ENCODE results near the gene ARHGEF5. TPM values are rescaled to one million over a fixed set of nuclear protein-coding genes. Genes with fewer than 3 reads are reported as not detected.
"Not testable (repeated sequence)": the region's sequence is repeated elsewhere in the genome, so short reads cannot be mapped to it uniquely, and the experiment has no call there.

ARHGEF5 gene
- 1 to 10 TPM; 7.6 to 7.7 TPM for total RNA-seq

DNA sequence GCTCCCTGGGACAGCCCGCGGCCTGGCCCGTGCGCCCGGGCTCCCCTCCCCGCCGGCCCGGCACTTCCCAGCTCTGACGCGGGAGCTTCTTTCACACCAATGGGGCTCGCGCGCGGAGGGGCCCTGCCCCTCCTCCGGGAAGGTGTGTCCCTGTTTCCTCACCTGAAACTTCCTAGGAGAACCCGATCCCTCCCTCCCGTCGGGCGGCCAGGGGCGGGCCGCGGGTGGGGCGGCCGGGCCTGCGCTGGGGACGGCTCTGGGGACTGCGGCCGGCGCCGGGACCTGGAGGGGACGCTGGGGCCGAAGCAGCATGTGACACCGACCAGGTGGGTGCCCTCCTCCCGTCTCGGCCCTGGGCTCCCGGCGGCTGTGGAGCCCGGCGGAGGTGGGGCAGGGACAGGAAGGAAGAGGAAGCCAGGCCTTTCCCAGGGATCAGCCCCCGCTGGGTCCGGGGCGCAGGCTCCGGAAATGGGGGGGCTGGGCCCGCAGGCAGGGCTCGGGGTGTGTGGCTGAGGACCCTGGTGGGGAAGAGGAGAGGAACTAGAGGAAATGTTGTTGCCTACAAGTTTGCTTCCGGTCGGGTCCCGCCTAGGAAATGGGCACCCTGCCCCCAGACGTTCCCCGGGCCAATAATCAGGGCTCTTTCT lies at the start of gene ARHGEF5:
TSS of gene ARHGEF5 (plus strand) at position 227 of the 647 bp plus-strand sequence. CDS start 7,268 bp downstream, outside the sequence.
- DNase-seq, H3K36me3 Mint-ChIP-seq, H3K9me3 Mint-ChIP-seq, POLR2A ChIA-PET, H3K4me1 Mint-ChIP-seq, H3K27me3 Mint-ChIP-seq: not testable (repeated sequence)
- peak; percentile 84 for ATAC-seq (ENCODE audit: low read depth)
- peak within 1 kb of the TSS; percentile 87 for H3K27ac Mint-ChIP-seq
- peak within 1 kb of the TSS; percentile 84 for H3K4me3 Mint-ChIP-seq

DNA sequence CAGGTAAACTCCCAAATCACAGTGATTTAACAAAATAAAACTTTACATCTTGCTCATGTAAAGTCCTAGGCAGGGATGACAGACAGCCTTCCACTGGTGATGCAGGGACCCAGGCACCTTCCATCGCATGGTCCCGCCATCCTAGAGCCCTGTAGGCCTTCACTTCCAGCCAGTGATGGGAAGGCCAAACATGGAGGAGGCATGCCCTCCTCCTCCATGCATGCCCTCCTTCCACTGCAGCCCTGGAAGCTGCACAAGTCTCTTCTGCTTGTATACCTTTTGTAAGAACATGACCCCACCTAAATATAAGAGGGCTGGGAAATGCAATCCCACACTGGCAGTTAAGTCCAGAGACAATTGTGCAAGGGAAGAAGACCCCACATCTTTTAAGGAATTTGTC lies 45.5 kb upstream of the ARHGEF5 start:
- H3K4me1 Mint-ChIP-seq; H3K9me3 Mint-ChIP-seq; ATAC-seq (ENCODE audit: low read depth); H3K27ac Mint-ChIP-seq; H3K4me3 Mint-ChIP-seq; H3K27me3 Mint-ChIP-seq; H3K36me3 Mint-ChIP-seq; POLR2A ChIA-PET; DNase-seq: not testable (repeated sequence)

DNA sequence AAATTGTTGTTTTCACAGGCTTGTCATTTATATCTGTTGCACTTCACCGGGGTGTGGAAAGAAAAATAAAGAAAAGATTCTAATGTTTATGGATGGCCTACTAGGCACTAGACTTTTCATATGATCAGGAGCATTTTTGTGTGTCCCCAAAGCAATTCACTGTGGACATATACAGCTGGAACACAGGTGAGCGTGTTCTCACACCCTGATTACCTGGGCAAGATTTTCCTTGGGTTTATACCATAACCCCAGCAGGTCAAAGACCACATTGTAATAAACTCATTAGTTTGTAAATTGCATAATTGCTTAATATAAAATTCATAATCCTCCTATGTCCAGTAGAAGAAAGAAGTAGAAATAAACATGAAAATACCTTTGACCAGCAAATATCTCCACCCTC lies 44.0 kb upstream of the ARHGEF5 start:
- H3K27me3 Mint-ChIP-seq, result not testable (repeated sequence)

DNA sequence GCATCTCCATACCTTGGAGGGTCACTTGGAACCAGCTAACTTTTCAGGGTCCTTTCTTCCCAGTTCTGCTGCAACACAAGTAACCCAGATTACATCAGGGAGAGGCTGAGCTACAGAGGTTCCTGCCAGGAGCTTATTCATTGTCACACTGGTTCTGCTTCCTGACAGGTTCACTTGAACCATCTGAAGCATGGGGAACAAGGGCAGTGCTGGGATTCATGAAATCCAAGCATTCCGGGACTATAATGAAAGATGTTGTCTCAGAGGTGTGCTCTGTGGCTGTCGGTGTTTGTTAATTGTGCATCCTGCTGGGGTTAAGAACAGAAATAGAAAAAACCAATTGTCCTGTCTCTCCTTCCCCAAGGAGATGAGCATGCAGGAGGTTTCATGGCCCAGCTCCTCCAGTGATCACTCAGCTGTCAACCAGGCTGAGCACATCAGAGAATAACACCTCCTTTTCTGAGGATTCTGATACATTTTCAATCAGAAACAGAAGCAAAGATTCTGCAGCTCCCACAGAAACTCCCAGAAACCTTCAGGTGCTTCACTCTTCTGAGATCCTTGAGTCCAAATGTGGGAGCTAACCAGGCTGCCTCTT lies 43.2 kb upstream of the ARHGEF5 start, which contains the start of gene OR2A1:
TSS of gene OR2A1 (plus strand) at position 548 of the 598 bp plus-strand sequence. CDS start 5,706 bp downstream, outside the sequence.
- H3K27me3 Mint-ChIP-seq, POLR2A ChIA-PET: not testable (repeated sequence)

More for the DNA sequence above, 44.0 kb upstream of the ARHGEF5 start:
- ATAC-seq (ENCODE audit: low read depth); H3K4me3 Mint-ChIP-seq; H3K4me1 Mint-ChIP-seq; H3K36me3 Mint-ChIP-seq; H3K9me3 Mint-ChIP-seq; H3K27ac Mint-ChIP-seq; POLR2A ChIA-PET; DNase-seq: not testable (repeated sequence)

DNA sequence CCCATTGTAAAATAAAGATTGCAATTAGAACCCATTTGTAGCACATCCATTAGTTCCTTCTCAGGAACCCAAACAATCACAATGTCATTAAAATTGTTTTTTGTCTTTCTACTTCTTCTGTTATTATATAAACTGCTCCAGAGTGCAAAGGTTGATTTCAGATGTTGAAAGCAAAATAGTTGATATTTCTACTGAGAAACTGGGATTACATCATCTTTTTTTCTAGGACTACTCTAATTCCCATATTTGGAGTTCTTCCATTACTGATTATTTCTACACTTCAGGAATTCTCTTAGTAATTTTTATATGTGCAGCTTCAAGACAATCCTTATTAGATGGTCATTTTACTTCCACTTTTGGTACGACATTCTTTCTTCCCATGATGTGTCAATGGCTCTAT lies 37.7 kb upstream of the ARHGEF5 start:
- H3K27me3 Mint-ChIP-seq; H3K4me1 Mint-ChIP-seq; H3K27ac Mint-ChIP-seq; POLR2A ChIA-PET; H3K36me3 Mint-ChIP-seq; H3K4me3 Mint-ChIP-seq; H3K9me3 Mint-ChIP-seq; ATAC-seq (ENCODE audit: low read depth); DNase-seq: not testable (repeated sequence)

More for the DNA sequence above, 43.2 kb upstream of the ARHGEF5 start, which contains the start of gene OR2A1:
- not testable (repeated sequence) for DNase-seq; ATAC-seq (ENCODE audit: low read depth); H3K4me1 Mint-ChIP-seq; H3K9me3 Mint-ChIP-seq; H3K4me3 Mint-ChIP-seq; H3K36me3 Mint-ChIP-seq; H3K27ac Mint-ChIP-seq

DNA sequence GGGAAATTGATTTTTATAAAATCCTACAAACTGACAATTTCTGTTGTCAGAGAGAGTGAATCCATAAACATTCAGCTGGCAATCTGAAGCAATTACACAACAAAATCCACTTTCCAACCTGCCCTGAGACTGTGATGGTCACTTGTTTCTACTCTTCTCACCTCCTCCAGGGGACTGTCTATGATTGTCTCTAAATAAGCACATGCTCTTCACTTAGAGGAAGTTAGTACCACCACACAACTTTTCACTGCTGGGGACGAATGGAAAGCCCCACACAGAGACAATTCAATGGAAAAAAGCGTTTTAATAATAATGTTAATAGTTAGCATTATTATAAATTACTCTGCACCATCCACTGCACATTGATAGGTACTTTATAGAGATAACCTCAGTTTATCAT lies 35.7 kb upstream of the ARHGEF5 start:
- DNase-seq; H3K36me3 Mint-ChIP-seq; H3K4me3 Mint-ChIP-seq; H3K27me3 Mint-ChIP-seq; H3K4me1 Mint-ChIP-seq; H3K9me3 Mint-ChIP-seq; POLR2A ChIA-PET; ATAC-seq (ENCODE audit: low read depth); H3K27ac Mint-ChIP-seq: not testable (repeated sequence)

DNA sequence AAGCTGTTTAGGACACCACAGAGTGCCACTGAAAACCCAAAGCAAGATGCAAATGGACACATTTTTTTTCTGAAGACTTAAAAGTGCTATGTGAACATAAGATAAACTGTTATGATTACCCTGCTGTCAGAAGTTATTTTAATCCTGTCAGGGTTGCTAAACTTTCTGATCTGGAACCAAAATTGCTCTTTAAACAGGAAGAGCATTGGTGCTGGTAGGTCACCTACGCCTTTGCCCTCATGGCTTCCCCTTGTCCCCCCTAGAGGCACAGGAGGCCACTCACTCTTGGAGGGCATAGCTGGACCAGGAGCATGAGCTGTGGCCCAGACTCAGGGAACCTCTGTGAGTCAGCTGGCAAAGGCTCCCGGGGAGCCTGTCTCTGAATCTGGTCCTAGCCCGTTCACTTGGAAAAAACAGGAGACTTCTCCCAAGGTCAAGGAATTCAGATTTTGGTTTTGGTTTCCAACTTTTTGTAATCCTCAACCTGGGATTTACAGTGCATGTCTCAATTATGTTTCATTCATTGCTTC lies 33.5 kb upstream of the ARHGEF5 start:
- ATAC-seq (ENCODE audit: low read depth); H3K4me3 Mint-ChIP-seq; H3K9me3 Mint-ChIP-seq; POLR2A ChIA-PET; H3K27ac Mint-ChIP-seq; H3K4me1 Mint-ChIP-seq; DNase-seq; H3K36me3 Mint-ChIP-seq; H3K27me3 Mint-ChIP-seq: not testable (repeated sequence)

DNA sequence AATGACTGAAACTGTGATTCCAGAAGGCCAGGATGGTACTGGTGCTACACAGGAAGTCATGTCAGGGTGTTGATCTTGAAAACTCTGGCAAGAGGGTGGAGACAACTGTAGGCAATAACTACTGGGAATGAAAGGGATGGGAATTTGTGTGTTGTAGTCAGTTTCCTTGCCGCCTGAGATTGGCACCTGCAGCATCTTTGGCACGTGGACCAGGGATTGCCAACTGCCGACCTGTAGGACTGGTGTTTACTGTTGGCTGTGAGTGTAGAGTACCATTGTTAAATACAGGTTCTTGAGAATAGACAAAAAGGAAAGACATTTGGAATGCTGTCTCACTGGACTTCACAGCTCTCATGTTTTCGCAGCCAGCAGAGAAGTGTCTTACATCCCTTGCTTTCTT lies 31.8 kb upstream of the ARHGEF5 start:
- H3K27ac Mint-ChIP-seq; H3K36me3 Mint-ChIP-seq; ATAC-seq (ENCODE audit: low read depth); POLR2A ChIA-PET; H3K4me3 Mint-ChIP-seq; H3K4me1 Mint-ChIP-seq; DNase-seq; H3K27me3 Mint-ChIP-seq; H3K9me3 Mint-ChIP-seq: not testable (repeated sequence)

DNA sequence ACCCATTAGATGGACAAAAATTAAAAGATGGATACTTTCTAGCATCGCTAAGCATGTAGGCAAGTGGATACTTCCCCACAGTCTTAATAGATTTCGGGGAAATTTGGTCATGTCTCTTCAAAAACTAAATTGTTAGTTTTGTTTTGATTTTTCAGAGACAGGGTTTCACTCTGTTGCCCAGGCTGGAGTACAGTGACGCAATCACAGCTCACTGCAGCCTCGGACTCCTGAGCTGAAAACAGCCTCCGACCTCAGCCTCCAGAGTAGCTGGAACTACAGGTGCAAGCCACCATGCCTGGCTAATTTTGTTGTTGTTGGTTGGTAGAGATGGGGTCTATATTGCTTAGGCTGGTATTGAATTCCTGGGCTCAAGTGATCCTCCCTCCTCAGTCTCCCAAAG lies 29.3 kb upstream of the ARHGEF5 start:
- H3K4me3 Mint-ChIP-seq; H3K4me1 Mint-ChIP-seq; ATAC-seq (ENCODE audit: low read depth); H3K9me3 Mint-ChIP-seq; H3K36me3 Mint-ChIP-seq; H3K27ac Mint-ChIP-seq; POLR2A ChIA-PET; H3K27me3 Mint-ChIP-seq; DNase-seq: not testable (repeated sequence)

DNA sequence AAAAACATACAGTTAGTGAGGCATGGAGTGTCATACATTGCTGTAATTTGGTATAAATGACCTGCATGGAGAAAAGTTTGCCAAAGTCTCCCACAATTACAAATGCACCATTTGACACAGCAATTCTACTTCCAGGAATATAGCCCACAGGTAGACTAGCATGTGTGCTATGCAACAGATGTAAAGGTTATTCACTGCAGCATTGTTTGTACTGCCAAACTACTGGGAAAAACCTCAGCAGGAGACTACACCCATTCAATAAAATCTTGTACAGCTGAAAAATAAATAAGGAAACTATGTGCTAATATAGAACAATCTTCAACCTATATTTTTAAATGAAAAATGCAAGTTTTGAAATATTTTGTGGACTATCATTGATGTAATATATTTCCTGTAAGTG lies 25.2 kb upstream of the ARHGEF5 start:
- ATAC-seq (ENCODE audit: low read depth); POLR2A ChIA-PET; H3K4me1 Mint-ChIP-seq: not testable (repeated sequence)

DNA sequence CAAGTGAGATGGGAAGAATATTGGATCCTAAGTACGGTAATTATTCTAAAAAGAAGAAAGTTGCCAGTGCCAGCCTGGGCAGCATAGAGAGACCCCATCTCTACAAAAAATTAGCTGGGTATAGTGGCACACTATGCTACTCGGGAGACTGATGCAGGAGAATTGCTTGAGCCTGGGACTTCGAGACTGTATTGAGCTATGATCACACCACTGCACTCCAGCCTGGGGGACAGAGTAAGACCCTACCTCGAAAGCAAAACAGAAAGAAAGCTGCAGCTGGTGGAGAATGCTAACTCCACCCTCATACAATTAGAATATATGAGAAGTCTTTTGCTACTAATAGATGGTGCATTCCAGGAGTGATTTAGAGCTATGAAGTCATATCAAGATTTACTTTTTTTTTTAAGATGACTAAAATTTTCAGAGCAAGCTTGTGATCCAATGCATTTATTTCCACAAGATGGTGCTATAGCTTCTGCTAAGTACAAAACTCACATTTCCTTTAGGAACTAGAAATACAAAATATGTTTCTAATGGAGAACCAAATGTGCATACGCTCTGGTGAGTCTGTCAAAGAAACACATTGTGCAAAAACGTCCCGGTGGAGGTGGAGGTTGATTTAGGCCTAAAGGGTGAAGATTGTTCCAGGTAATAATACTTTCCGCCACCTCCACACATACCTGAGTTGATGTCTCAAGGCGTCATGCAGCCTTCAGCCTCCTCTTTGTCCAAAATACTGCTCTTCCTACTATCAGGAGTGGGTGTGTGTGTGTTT lies 23.8 kb upstream of the ARHGEF5 start:
- POLR2A ChIA-PET, result not testable (repeated sequence)

More for the DNA sequence above, 25.2 kb upstream of the ARHGEF5 start:
- H3K36me3 Mint-ChIP-seq, H3K27me3 Mint-ChIP-seq, H3K27ac Mint-ChIP-seq, H3K4me3 Mint-ChIP-seq, DNase-seq, H3K9me3 Mint-ChIP-seq: not testable (repeated sequence)

DNA sequence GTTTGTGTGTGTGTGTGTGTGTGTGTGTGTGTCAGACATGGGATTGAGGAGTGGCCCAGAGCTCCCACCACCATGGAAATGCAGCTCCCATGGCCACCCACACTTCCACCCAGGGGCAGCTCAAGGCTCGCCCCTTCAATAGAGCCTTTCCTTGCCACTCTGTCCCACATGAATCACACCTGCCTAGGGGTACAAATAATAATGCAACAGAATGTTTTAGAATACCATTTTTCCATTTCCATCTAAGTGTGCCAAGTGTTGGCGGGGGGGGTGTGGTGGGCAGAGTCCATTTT lies 23.3 kb upstream of the ARHGEF5 start:
- H3K27ac Mint-ChIP-seq; H3K4me1 Mint-ChIP-seq; H3K4me3 Mint-ChIP-seq; DNase-seq; H3K36me3 Mint-ChIP-seq; POLR2A ChIA-PET; H3K9me3 Mint-ChIP-seq; ATAC-seq (ENCODE audit: low read depth); H3K27me3 Mint-ChIP-seq: not testable (repeated sequence)

More for the DNA sequence above, 23.8 kb upstream of the ARHGEF5 start:
- ATAC-seq (ENCODE audit: low read depth), result peak; percentile 62
- not testable (repeated sequence) for H3K9me3 Mint-ChIP-seq, DNase-seq, H3K27me3 Mint-ChIP-seq, H3K4me1 Mint-ChIP-seq, H3K36me3 Mint-ChIP-seq, H3K4me3 Mint-ChIP-seq, H3K27ac Mint-ChIP-seq

DNA sequence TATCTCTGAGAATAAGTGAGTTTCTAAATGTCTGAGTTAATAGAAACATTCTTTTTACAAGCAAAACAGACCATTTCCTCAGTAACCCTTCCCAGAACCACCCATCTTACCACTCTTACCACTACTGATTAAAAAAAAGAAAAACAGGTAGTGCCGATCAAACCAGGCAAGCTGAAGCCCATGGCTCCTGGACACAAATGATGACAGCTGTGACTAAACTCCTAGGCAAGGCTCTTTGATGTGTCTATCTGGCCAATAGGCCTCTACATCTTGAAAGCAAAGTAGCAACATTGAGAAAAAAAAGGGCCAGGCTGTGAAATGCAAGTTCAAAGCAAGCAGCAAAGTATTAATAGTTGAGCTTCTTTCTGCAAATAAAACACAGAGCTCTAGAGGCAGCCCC lies 6.6 kb upstream of the ARHGEF5 start:
- peak; percentile 93 for ATAC-seq (ENCODE audit: low read depth)
- H3K4me3 Mint-ChIP-seq, H3K4me1 Mint-ChIP-seq, DNase-seq, H3K27me3 Mint-ChIP-seq, H3K9me3 Mint-ChIP-seq, H3K27ac Mint-ChIP-seq, POLR2A ChIA-PET, H3K36me3 Mint-ChIP-seq: not testable (repeated sequence)

DNA sequence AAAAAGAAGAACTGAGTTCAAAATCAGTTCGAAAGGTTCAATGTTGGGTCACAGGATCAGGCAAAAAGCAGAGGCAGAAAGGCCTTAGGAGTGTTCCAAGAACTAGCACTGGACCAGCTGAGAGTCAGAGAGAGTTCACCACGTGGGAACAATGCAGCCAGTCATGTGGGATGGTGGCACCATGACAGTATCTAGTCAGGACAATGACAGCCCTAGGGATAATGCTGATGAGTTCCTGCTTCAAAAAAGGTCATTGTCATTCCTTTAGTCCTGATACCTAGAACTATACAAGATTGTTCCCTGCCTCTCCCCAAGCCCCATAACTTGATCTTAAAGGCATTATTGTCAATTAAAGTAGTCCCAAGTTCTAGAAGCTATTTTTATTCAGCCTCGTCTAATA lies 3.5 kb upstream of the ARHGEF5 start:
- POLR2A ChIA-PET; H3K36me3 Mint-ChIP-seq; H3K27ac Mint-ChIP-seq; H3K9me3 Mint-ChIP-seq; DNase-seq; ATAC-seq (ENCODE audit: low read depth); H3K27me3 Mint-ChIP-seq; H3K4me1 Mint-ChIP-seq; H3K4me3 Mint-ChIP-seq: not testable (repeated sequence)
